Measurements from ENCODE around the gene ATPAF2.

The ATPAF2 gene

GRCh38 chr17:18071751-18072150 lies 32.8 kb upstream of the ATPAF2 start:
- H3K27me3 ChIP-seq (replicated peaks in 2 of 5; ENCODE audit: control insufficient read depth in 4 of 5, insufficient read depth in 5 of 5, low read length in 4 of 5): no peaks in the 10 kb centered on the region
- peaks cover 2 to 14% (median 8%) of the 10 kb centered on the region in 4 experiments for H3K4me1 ChIP-seq (ENCODE audit: control extremely low read depth in 1 of 4, control insufficient read depth in 4 of 4, insufficient read depth in 4 of 4, low read length in 3 of 4)
- H3K9me3 ChIP-seq (ENCODE audit: control extremely low read depth in 1 of 5, control insufficient read depth in 4 of 5, insufficient read depth in 2 of 5, low read depth in 1 of 5, low read length in 4 of 5): no peaks in the 10 kb centered on the region
- DNase-seq: no peak
- POLR2A ChIA-PET: interaction anchor here (0.6 kb wide), 1 partner anchor 469 kb away, joined by 4 read pairs; no protein-coding TSS in a partner anchor
- no peak overlapping the region for H3K27ac ChIP-seq (ENCODE audit: insufficient read depth in 1 of 2, low read depth in 1 of 2, low read length in 2 of 2, poor library complexity in 1 of 2, severe bottlenecking in 2 of 2)
- H3K36me3 ChIP-seq (ENCODE audit: control insufficient read depth in 4 of 4, insufficient read depth in 4 of 4, low read length in 3 of 4): peaks cover 0 to 9% (median 6%) of the 10 kb centered on the region in 4 experiments
- CTCF ChIA-PET: no interaction called here
- no peak overlapping the region for H3K4me3 ChIP-seq (ENCODE audit: control insufficient read depth in 1 of 7, extremely low read depth in 1 of 7, insufficient read depth in 4 of 7, low read depth in 2 of 7, low read length in 6 of 7)

GRCh38 chr17:18070861-18071340 lies 31.9 kb upstream of the ATPAF2 start:
- H3K4me1 ChIP-seq (ENCODE audit: control extremely low read depth in 1 of 4, control insufficient read depth in 4 of 4, insufficient read depth in 4 of 4, low read length in 3 of 4): peaks cover 2 to 14% (median 8%) of the 10 kb centered on the region in 4 experiments
- H3K36me3 ChIP-seq (ENCODE audit: control insufficient read depth in 4 of 4, insufficient read depth in 4 of 4, low read length in 3 of 4): peaks cover 0 to 17% (median 9%) of the 10 kb centered on the region in 4 experiments
- DNase-seq: peak in 2 of 3 donors; percentile 41 to 45
- H3K4me3 ChIP-seq (ENCODE audit: control insufficient read depth in 1 of 7, extremely low read depth in 1 of 7, insufficient read depth in 4 of 7, low read depth in 2 of 7, low read length in 6 of 7): peak overlapping the region in 2 of 7 experiments; percentile 12 to 37
- H3K27me3 ChIP-seq (replicated peaks in 2 of 5; ENCODE audit: control insufficient read depth in 4 of 5, insufficient read depth in 5 of 5, low read length in 4 of 5): no peaks in the 10 kb centered on the region
- WGBS (ENCODE audit: insufficient coverage): 22% methylated on average over 6 of the region's 8 CpGs
- no peaks in the 10 kb centered on the region for H3K9me3 ChIP-seq (ENCODE audit: control extremely low read depth in 1 of 5, control insufficient read depth in 4 of 5, insufficient read depth in 2 of 5, low read depth in 1 of 5, low read length in 4 of 5)
- CTCF ChIA-PET: no interaction called here
- POLR2A ChIA-PET: interaction anchor here (0.6 kb wide), 1 partner anchor 39 kb away, joined by 3 read pairs; no protein-coding TSS in a partner anchor
- H3K27ac ChIP-seq (ENCODE audit: insufficient read depth in 1 of 2, low read depth in 1 of 2, low read length in 2 of 2, poor library complexity in 1 of 2, severe bottlenecking in 2 of 2): no peak overlapping the region

- POLR2A ChIA-PET: no interaction called here
- H3K27me3 ChIP-seq (replicated peaks in 2 of 5; ENCODE audit: control insufficient read depth in 4 of 5, insufficient read depth in 5 of 5, low read length in 4 of 5): no peaks in the 10 kb centered on the region
- WGBS (ENCODE audit: insufficient coverage): no CpG with 5 or more reads among the region's 2 CpGs
- H3K4me1 ChIP-seq (ENCODE audit: control extremely low read depth in 1 of 4, control insufficient read depth in 4 of 4, insufficient read depth in 4 of 4, low read length in 3 of 4): peaks cover 2 to 14% (median 8%) of the 10 kb centered on the region in 4 experiments
- H3K36me3 ChIP-seq (ENCODE audit: control insufficient read depth in 4 of 4, insufficient read depth in 4 of 4, low read length in 3 of 4): peaks cover 0 to 33% (median 21%) of the 10 kb centered on the region in 4 experiments
- H3K9me3 ChIP-seq (ENCODE audit: control extremely low read depth in 1 of 5, control insufficient read depth in 4 of 5, insufficient read depth in 2 of 5, low read depth in 1 of 5, low read length in 4 of 5): no peaks in the 10 kb centered on the region
- CTCF ChIA-PET: interaction anchor here (0.9 kb wide), 1 partner anchor 68 kb away, joined by 3 read pairs; no protein-coding TSS in a partner anchor
- no peak for DNase-seq
- no peak overlapping the region for H3K27ac ChIP-seq (ENCODE audit: insufficient read depth in 1 of 2, low read depth in 1 of 2, low read length in 2 of 2, poor library complexity in 1 of 2, severe bottlenecking in 2 of 2)
- no peak overlapping the region for H3K4me3 ChIP-seq (ENCODE audit: control insufficient read depth in 1 of 7, extremely low read depth in 1 of 7, insufficient read depth in 4 of 7, low read depth in 2 of 7, low read length in 6 of 7)
Observed at GRCh38 chr17:18069101-18069500, 30.1 kb upstream of the ATPAF2 start.

- 100% methylated on average over 2 of the region's 4 CpGs for WGBS (ENCODE audit: insufficient coverage)
- Histone ChIP-seq H3K27me3 (replicated peaks in 2 of 5; ENCODE audit: control insufficient read depth in 4 of 5, insufficient read depth in 5 of 5, low read length in 4 of 5) (no peaks in the 10 kb centered on the region), H3K4me1 (ENCODE audit: control extremely low read depth in 1 of 4, control insufficient read depth in 4 of 4, insufficient read depth in 4 of 4, low read length in 3 of 4) (peaks cover 2 to 14% (median 8%) of the 10 kb centered on the region in 4 experiments), H3K4me3 (ENCODE audit: control insufficient read depth in 1 of 7, extremely low read depth in 1 of 7, insufficient read depth in 4 of 7, low read depth in 2 of 7, low read length in 6 of 7) (no peak overlapping the region), H3K36me3 (ENCODE audit: control insufficient read depth in 4 of 4, insufficient read depth in 4 of 4, low read length in 3 of 4) (peaks cover 0 to 42% (median 29%) of the 10 kb centered on the region in 4 experiments), H3K9me3 (ENCODE audit: control extremely low read depth in 1 of 5, control insufficient read depth in 4 of 5, insufficient read depth in 2 of 5, low read depth in 1 of 5, low read length in 4 of 5) (no peaks in the 10 kb centered on the region), H3K27ac (ENCODE audit: insufficient read depth in 1 of 2, low read depth in 1 of 2, low read length in 2 of 2, poor library complexity in 1 of 2, severe bottlenecking in 2 of 2) (no peak overlapping the region)
- ChIA-PET CTCF (interaction anchor here (1.9 kb wide), 1 partner anchor 13 kb away, joined by 4 read pairs; no protein-coding TSS in a partner anchor), POLR2A (no interaction called here)
- DNase-seq: no peak
Observed at GRCh38 chr17:18066866-18067265, 27.9 kb upstream of the ATPAF2 start.

- peaks cover 0 to 51% (median 39%) of the 10 kb centered on the region in 4 experiments for H3K36me3 ChIP-seq (ENCODE audit: control insufficient read depth in 4 of 4, insufficient read depth in 4 of 4, low read length in 3 of 4)
- WGBS (ENCODE audit: insufficient coverage): 100% methylated on average over 8 of the region's 11 CpGs
- DNase-seq: no peak
- CTCF ChIA-PET: interaction anchor here (1.0 kb wide), 1 partner anchor 8 kb away, joined by 3 read pairs; no protein-coding TSS in a partner anchor
- no peaks in the 10 kb centered on the region for H3K27me3 ChIP-seq (replicated peaks in 2 of 5; ENCODE audit: control insufficient read depth in 4 of 5, insufficient read depth in 5 of 5, low read length in 4 of 5)
- no peak overlapping the region for H3K4me3 ChIP-seq (ENCODE audit: control insufficient read depth in 1 of 7, extremely low read depth in 1 of 7, insufficient read depth in 4 of 7, low read depth in 2 of 7, low read length in 6 of 7)
- H3K4me1 ChIP-seq (ENCODE audit: control extremely low read depth in 1 of 4, control insufficient read depth in 4 of 4, insufficient read depth in 4 of 4, low read length in 3 of 4): peaks cover 0 to 3% (median under 1%) of the 10 kb centered on the region in 4 experiments
- POLR2A ChIA-PET: no interaction called here
- H3K9me3 ChIP-seq (ENCODE audit: control extremely low read depth in 1 of 5, control insufficient read depth in 4 of 5, insufficient read depth in 2 of 5, low read depth in 1 of 5, low read length in 4 of 5): no peaks in the 10 kb centered on the region
- no peak overlapping the region for H3K27ac ChIP-seq (ENCODE audit: insufficient read depth in 1 of 2, low read depth in 1 of 2, low read length in 2 of 2, poor library complexity in 1 of 2, severe bottlenecking in 2 of 2)
Observed at GRCh38 chr17:18065546-18065945, 26.6 kb upstream of the ATPAF2 start.

GRCh38 chr17:18064053-18064452 lies 25.1 kb upstream of the ATPAF2 start:
- H3K36me3 ChIP-seq (ENCODE audit: control insufficient read depth in 4 of 4, insufficient read depth in 4 of 4, low read length in 3 of 4): peaks cover 6 to 57% (median 43%) of the 10 kb centered on the region in 4 experiments
- peaks cover 0 to 1% (median 0%) of the 10 kb centered on the region in 4 experiments for H3K4me1 ChIP-seq (ENCODE audit: control extremely low read depth in 1 of 4, control insufficient read depth in 4 of 4, insufficient read depth in 4 of 4, low read length in 3 of 4)
- ChIA-PET CTCF (no interaction called here), POLR2A (no interaction called here)
- H3K27ac ChIP-seq (ENCODE audit: insufficient read depth in 1 of 2, low read depth in 1 of 2, low read length in 2 of 2, poor library complexity in 1 of 2, severe bottlenecking in 2 of 2): no peak overlapping the region
- DNase-seq: no peak
- no peaks in the 10 kb centered on the region for H3K27me3 ChIP-seq (replicated peaks in 2 of 5; ENCODE audit: control insufficient read depth in 4 of 5, insufficient read depth in 5 of 5, low read length in 4 of 5)
- no peaks in the 10 kb centered on the region for H3K9me3 ChIP-seq (ENCODE audit: control extremely low read depth in 1 of 5, control insufficient read depth in 4 of 5, insufficient read depth in 2 of 5, low read depth in 1 of 5, low read length in 4 of 5)
- no peak overlapping the region for H3K4me3 ChIP-seq (ENCODE audit: control insufficient read depth in 1 of 7, extremely low read depth in 1 of 7, insufficient read depth in 4 of 7, low read depth in 2 of 7, low read length in 6 of 7)
- no CpG with 5 or more reads among the region's 2 CpGs for WGBS (ENCODE audit: insufficient coverage)

- ChIA-PET CTCF (interaction anchor here (1.4 kb wide), 1 partner anchor 204 kb away, joined by 5 read pairs; no protein-coding TSS in a partner anchor), POLR2A (no interaction called here)
Observed at GRCh38 chr17:18059283-18059682, 20.3 kb upstream of the ATPAF2 start.

More at GRCh38 chr17:18059283-18059682, 20.3 kb upstream of the ATPAF2 start:
- H3K4me3 ChIP-seq (ENCODE audit: control insufficient read depth in 1 of 7, extremely low read depth in 1 of 7, insufficient read depth in 4 of 7, low read depth in 2 of 7, low read length in 6 of 7): no peak overlapping the region
- H3K27me3 ChIP-seq (replicated peaks in 2 of 5; ENCODE audit: control insufficient read depth in 4 of 5, insufficient read depth in 5 of 5, low read length in 4 of 5): no peaks in the 10 kb centered on the region
- peaks cover 19 to 57% (median 43%) of the 10 kb centered on the region in 4 experiments for H3K36me3 ChIP-seq (ENCODE audit: control insufficient read depth in 4 of 4, insufficient read depth in 4 of 4, low read length in 3 of 4)
- peaks cover 0 to 11% (median 5%) of the 10 kb centered on the region in 4 experiments for H3K4me1 ChIP-seq (ENCODE audit: control extremely low read depth in 1 of 4, control insufficient read depth in 4 of 4, insufficient read depth in 4 of 4, low read length in 3 of 4)
- no peaks in the 10 kb centered on the region for H3K9me3 ChIP-seq (ENCODE audit: control extremely low read depth in 1 of 5, control insufficient read depth in 4 of 5, insufficient read depth in 2 of 5, low read depth in 1 of 5, low read length in 4 of 5)
- peak overlapping the region in 1 of 2 experiments; percentile 20 for H3K27ac ChIP-seq (ENCODE audit: insufficient read depth in 1 of 2, low read depth in 1 of 2, low read length in 2 of 2, poor library complexity in 1 of 2, severe bottlenecking in 2 of 2)
- DNase-seq: no peak
- 16% methylated on average over 5 of the region's 5 CpGs for WGBS (ENCODE audit: insufficient coverage)
